Measurements from ENCODE around the gene CHRNA7. TPM values are rescaled to one million over a fixed set of nuclear protein-coding genes. Genes with fewer than 3 reads are reported as not detected.

Gene CHRNA7
- total and polyA plus RNA-seq, 8 donors: 1.2 to 32.3 (median 24.6) TPM

- intact Hi-C loops (cut with DNase I): no loop called here
- Histone ChIP-seq H3K27me3 (peaks cover 0 to 21% of the 10 kb centered on the region in 2 donors), H3K27ac (no peak overlapping the region), H3K9me3 (no peaks in the 10 kb centered on the region), H3K4me1 (no peaks in the 10 kb centered on the region), H3K4me3 (no peak overlapping the region), H3K36me3 (no peaks in the 10 kb centered on the region)
- no peak for ATAC-seq
- TF ChIP-seq CTCF (IDR thresholded peaks at IDR 0.05): no peak
- DNase-seq: no peak
These were observed 65.9 kb downstream of the CHRNA7 start for GRCh38 chr15:32096213-32096612.

- H3K27ac ChIP-seq: no peak overlapping the region
- no peak for ATAC-seq
- no peaks in the 10 kb centered on the region for H3K36me3 ChIP-seq
- no peak for DNase-seq
- H3K4me1 ChIP-seq: no peaks in the 10 kb centered on the region
- H3K9me3 ChIP-seq: no peaks in the 10 kb centered on the region
- intact Hi-C loops (cut with DNase I): no loop called here
- peaks cover 0 to 21% of the 10 kb centered on the region in 2 donors for H3K27me3 ChIP-seq
- H3K4me3 ChIP-seq: no peak overlapping the region
- no peak for TF ChIP-seq CTCF (IDR thresholded peaks at IDR 0.05)
These were observed 66.8 kb downstream of the CHRNA7 start for GRCh38 chr15:32096916-32097617.

GRCh38 chr15:32098033-32098432, 67.7 kb downstream of the CHRNA7 start:
- intact Hi-C loops (cut with DNase I): no loop called here
- Histone ChIP-seq H3K27ac (no peak overlapping the region), H3K9me3 (no peaks in the 10 kb centered on the region), H3K36me3 (no peaks in the 10 kb centered on the region), H3K27me3 (peaks cover 0 to 21% of the 10 kb centered on the region in 2 donors), H3K4me3 (no peak overlapping the region), H3K4me1 (no peaks in the 10 kb centered on the region)
- ATAC-seq (no peak), DNase-seq (no peak)
- TF ChIP-seq CTCF (IDR thresholded peaks at IDR 0.05): no peak

GRCh38 chr15:32099097-32099785, 68.9 kb downstream of the CHRNA7 start:
- Histone ChIP-seq H3K27ac (no peak overlapping the region), H3K4me3 (no peak overlapping the region), H3K36me3 (no peaks in the 10 kb centered on the region), H3K4me1 (no peaks in the 10 kb centered on the region), H3K9me3 (no peaks in the 10 kb centered on the region), H3K27me3 (peaks cover 0 to 21% of the 10 kb centered on the region in 2 donors)
- intact Hi-C loops (cut with DNase I): no loop called here
- DNase-seq (no peak), ATAC-seq (no peak)
- no peak for TF ChIP-seq CTCF (IDR thresholded peaks at IDR 0.05)

- TF ChIP-seq CTCF (IDR thresholded peaks at IDR 0.05): no peak
- no peak for ATAC-seq
These were observed 69.8 kb downstream of the CHRNA7 start for GRCh38 chr15:32099956-32100684.

More at GRCh38 chr15:32099956-32100684, 69.8 kb downstream of the CHRNA7 start:
- DNase-seq: no peak
- H3K4me3 ChIP-seq: no peak overlapping the region
- no peaks in the 10 kb centered on the region for H3K4me1 ChIP-seq
- H3K9me3 ChIP-seq: no peaks in the 10 kb centered on the region
- H3K27ac ChIP-seq: no peak overlapping the region
- H3K36me3 ChIP-seq: no peaks in the 10 kb centered on the region
- H3K27me3 ChIP-seq: peaks cover 0 to 20% of the 10 kb centered on the region in 2 donors
- intact Hi-C loops (cut with DNase I): no loop called here
